ENCODE results near the gene HS6ST2.

Gene HS6ST2

GRCh38 chrX:132933170-132933569 is 25.3 kb downstream of the HS6ST2 start:
- ChIA-PET POLR2A (no interaction called here), CTCF (interaction anchor here (0.6 to 4.4 kb wide), 2 partner anchors 13 to 15 kb away, joined by 3 to 32 read pairs; no protein-coding TSS in a partner anchor)
- TF ChIP-seq ZNF184 (tag by site-specific recombination; IDR thresholded peaks at IDR 0.05) (no peak), RBAK (tag by site-specific recombination; IDR thresholded peaks at IDR 0.05) (no peak)
- Histone ChIP-seq H3K27ac (ENCODE audit: extremely low read depth, low read depth, low read length) (no peak overlapping the region), H3K9me3 (ENCODE audit: control insufficient read depth, insufficient read depth, low read depth, low read length) (no peaks in the 10 kb centered on the region), H3K4me3 (ENCODE audit: low read depth, low read length) (no peak overlapping the region), H3K36me3 (ENCODE audit: control insufficient read depth in 2 of 2, insufficient read depth in 1 of 2, low read length in 2 of 2) (no peaks in the 10 kb centered on the region), H3K4me1 (ENCODE audit: control insufficient read depth, insufficient read depth, low read length) (no peaks in the 10 kb centered on the region)

DNA sequence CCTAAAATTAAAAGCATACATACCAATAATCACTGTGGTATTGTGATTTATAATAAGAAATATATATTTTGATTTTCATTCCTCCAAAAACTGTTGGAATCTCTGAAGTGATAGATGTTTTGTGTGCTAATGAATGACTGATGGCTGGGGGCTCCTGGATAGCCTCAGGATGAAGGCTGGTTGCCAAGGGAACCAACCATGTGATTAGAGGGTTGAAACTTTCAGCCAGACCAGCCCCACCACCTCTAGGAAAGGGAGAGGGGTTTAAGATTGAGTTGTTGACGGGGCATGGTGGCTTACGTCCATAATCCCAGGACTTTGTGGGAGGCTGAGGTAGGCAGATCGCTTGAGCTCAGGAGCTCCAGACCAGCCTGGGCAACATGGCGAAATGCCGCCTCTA is 34.0 kb downstream of the HS6ST2 start:
- Histone ChIP-seq H3K4me3 (ENCODE audit: low read depth, low read length) (no peak overlapping the region), H3K4me1 (ENCODE audit: control insufficient read depth, insufficient read depth, low read length) (no peaks in the 10 kb centered on the region), H3K27ac (ENCODE audit: extremely low read depth, low read depth, low read length) (no peak overlapping the region), H3K9me3 (ENCODE audit: control insufficient read depth, insufficient read depth, low read depth, low read length) (no peaks in the 10 kb centered on the region), H3K36me3 (ENCODE audit: control insufficient read depth in 2 of 2, insufficient read depth in 1 of 2, low read length in 2 of 2) (no peaks in the 10 kb centered on the region)
- TF ChIP-seq GLIS1 (tag by site-specific recombination; IDR thresholded peaks at IDR 0.05) (no peak), ZNF510 (tag by site-specific recombination; IDR thresholded peaks at IDR 0.05; ENCODE audit: insufficient replicate concordance) (no peak), ZNF426 (tag by site-specific recombination; IDR thresholded peaks at IDR 0.05) (no peak), ZNF132 (tag by site-specific recombination; IDR thresholded peaks at IDR 0.05; ENCODE audit: borderline replicate concordance) (no peak), ZNF548 (tag by site-specific recombination; IDR thresholded peaks at IDR 0.05) (no peak), ZNF114 (tag by site-specific recombination; IDR thresholded peaks at IDR 0.05) (no peak), OSR2 (tag by site-specific recombination; IDR thresholded peaks at IDR 0.05) (no peak), ZNF24 (tag by site-specific recombination; IDR thresholded peaks at IDR 0.05) (no peak), YY1 (tag by site-specific recombination; IDR thresholded peaks at IDR 0.05) (no peak), ZNF350 (tag by site-specific recombination; IDR thresholded peaks at IDR 0.05) (no peak), ZNF561 (tag by site-specific recombination; IDR thresholded peaks at IDR 0.05; ENCODE audit: borderline replicate concordance) (no peak), ZNF621 (tag by site-specific recombination; IDR thresholded peaks at IDR 0.05) (no peak)
- TF ChIP-seq, protein P1, sequence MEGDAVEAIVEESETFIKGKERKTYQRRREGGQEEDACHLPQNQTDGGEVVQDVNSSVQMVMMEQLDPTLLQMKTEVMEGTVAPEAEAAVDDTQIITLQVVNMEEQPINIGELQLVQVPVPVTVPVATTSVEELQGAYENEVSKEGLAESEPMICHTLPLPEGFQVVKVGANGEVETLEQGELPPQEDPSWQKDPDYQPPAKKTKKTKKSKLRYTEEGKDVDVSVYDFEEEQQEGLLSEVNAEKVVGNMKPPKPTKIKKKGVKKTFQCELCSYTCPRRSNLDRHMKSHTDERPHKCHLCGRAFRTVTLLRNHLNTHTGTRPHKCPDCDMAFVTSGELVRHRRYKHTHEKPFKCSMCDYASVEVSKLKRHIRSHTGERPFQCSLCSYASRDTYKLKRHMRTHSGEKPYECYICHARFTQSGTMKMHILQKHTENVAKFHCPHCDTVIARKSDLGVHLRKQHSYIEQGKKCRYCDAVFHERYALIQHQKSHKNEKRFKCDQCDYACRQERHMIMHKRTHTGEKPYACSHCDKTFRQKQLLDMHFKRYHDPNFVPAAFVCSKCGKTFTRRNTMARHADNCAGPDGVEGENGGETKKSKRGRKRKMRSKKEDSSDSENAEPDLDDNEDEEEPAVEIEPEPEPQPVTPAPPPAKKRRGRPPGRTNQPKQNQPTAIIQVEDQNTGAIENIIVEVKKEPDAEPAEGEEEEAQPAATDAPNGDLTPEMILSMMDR (tag by site-specific recombination; IDR thresholded peaks at IDR 0.05), result no peak
- TF ChIP-seq, protein P2, sequence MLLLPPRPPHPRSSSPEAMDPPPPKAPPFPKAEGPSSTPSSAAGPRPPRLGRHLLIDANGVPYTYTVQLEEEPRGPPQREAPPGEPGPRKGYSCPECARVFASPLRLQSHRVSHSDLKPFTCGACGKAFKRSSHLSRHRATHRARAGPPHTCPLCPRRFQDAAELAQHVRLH (tag by site-specific recombination; IDR thresholded peaks at IDR 0.05), result no peak
- CTCF ChIA-PET, result interaction anchor here (0.6 to 2.6 kb wide), 2 partner anchors 24 to 756 kb away, joined by 3 to 11 read pairs; no protein-coding TSS in a partner anchor
- POLR2A ChIA-PET, result no interaction called here

DNA sequence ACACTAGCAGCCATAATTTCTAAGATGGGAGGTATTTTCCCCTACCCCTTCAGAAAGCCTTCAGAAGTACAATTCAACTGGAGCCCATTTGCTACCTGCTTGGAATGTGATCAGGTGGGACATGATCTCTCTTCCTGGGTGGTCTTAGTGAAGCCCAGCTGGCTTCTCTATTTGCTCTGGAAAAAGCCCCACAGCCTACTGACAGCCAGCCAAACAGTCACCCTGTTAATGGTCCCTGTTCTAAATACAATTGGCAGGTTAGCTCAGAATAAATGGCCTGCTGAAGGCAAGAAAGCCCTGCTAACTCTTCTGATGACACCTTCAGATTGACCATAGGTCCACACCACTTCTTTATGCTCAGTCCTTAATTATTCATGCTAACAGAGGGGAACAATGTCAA is 39.9 kb downstream of the HS6ST2 start:
- Histone ChIP-seq H3K36me3 (ENCODE audit: control insufficient read depth in 2 of 2, insufficient read depth in 1 of 2, low read length in 2 of 2) (no peaks in the 10 kb centered on the region), H3K27ac (ENCODE audit: extremely low read depth, low read depth, low read length) (no peak overlapping the region), H3K4me1 (ENCODE audit: control insufficient read depth, insufficient read depth, low read length) (no peaks in the 10 kb centered on the region), H3K4me3 (ENCODE audit: low read depth, low read length) (no peak overlapping the region), H3K9me3 (ENCODE audit: control insufficient read depth, insufficient read depth, low read depth, low read length) (peaks cover 2% of the 10 kb centered on the region; the same call in 1 of the 2 replicates)
- TF ChIP-seq ZNF544 (tag by site-specific recombination; IDR thresholded peaks at IDR 0.05) (no peak), ZBTB48 (tag by site-specific recombination; IDR thresholded peaks at IDR 0.05) (no peak), RBAK (tag by site-specific recombination; IDR thresholded peaks at IDR 0.05) (no peak), ZNF157 (tag by site-specific recombination; IDR thresholded peaks at IDR 0.05) (no peak), YY2 (tag by site-specific recombination; IDR thresholded peaks at IDR 0.05) (no peak), ZNF664 (tag by site-specific recombination; IDR thresholded peaks at IDR 0.05) (no peak), ZNF530 (tag by site-specific recombination; IDR thresholded peaks at IDR 0.05; ENCODE audit: low read depth) (no peak)
- POLR2A ChIA-PET, result no interaction called here
- CTCF ChIA-PET, result interaction anchor here (0.6 to 1.3 kb wide), 2 partner anchors 22 to 98 kb away, joined by 3 to 4 read pairs; no protein-coding TSS in a partner anchor
